Skeletal muscle satellite cell (primary cell): ENCODE results near the gene UNC5CL.

Experiments
- H3K27me3 ChIP-seq: 2 replicates; pipeline ENCODE4 v1.7.0; 2013; ENCODE audit warnings: low read length; ENCODE audit not compliant: control insufficient read depth, insufficient read depth
- H3K36me3 ChIP-seq: 2 replicates; pipeline ENCODE4 v1.7.0; 2013; ENCODE audit warnings: mild to moderate bottlenecking, control low read depth, low read length; ENCODE audit not compliant: insufficient read depth
- H3K4me1 ChIP-seq: 2 replicates; pipeline ENCODE4 v1.7.0; 2013; ENCODE audit warnings: low read length; ENCODE audit not compliant: control insufficient read depth, insufficient read depth
- H3K4me2 ChIP-seq: 2 replicates; pipeline ENCODE4 v1.7.0; 2013; ENCODE audit warnings: mild to moderate bottlenecking, low read length
- H3K4me3 ChIP-seq: 2 replicates; pipeline ENCODE4 v1.7.0; 2013; ENCODE audit warnings: low read length
- H3K9ac ChIP-seq: 2 replicates; pipeline ENCODE4 v1.7.0; 2013; ENCODE audit warnings: mild to moderate bottlenecking, low read depth, low read length, moderate library complexity
- H3K9me3 ChIP-seq: replicated peaks from 2 replicates; pipeline ENCODE4 v1.7.0; 2013; ENCODE audit warnings: mild to moderate bottlenecking, control low read depth, low read length

UNC5CL gene

GRCh38 chr6:41047745-41048732 lies 9.0 kb upstream of the UNC5CL start:
- no peaks in the 10 kb centered on the region for H3K4me1 ChIP-seq
- no peak overlapping the region for H3K4me3 ChIP-seq
- H3K4me2 ChIP-seq: no peak overlapping the region
- peaks cover 9% of the 10 kb centered on the region for H3K27me3 ChIP-seq
- no peaks in the 10 kb centered on the region for H3K9me3 ChIP-seq
- H3K36me3 ChIP-seq: no peaks in the 10 kb centered on the region
- no peak overlapping the region for H3K9ac ChIP-seq

DNA sequence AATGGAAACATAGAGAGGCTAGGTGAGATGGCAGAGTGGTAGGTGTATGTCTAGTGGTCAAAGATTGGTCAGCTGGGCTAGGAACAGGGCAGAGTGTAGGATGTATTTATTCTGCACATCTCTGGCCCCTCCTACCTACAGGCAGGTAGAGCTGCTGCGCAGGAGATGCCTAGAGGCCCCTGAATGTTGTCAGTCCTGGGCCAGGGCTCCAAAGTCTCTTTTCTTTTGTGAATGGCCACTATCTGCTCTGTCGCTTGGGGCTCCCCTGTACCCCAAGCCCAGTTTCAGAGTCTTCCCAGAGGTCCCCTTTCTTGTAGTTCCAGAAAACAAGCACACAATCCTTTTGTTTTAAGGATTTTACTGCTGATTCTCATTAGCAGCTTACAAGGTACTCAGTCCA lies 8.3 kb upstream of the UNC5CL start:
- no peak overlapping the region for H3K4me2 ChIP-seq
- no peak overlapping the region for H3K9ac ChIP-seq
- H3K4me1 ChIP-seq: no peaks in the 10 kb centered on the region
- H3K27me3 ChIP-seq: peaks cover 9% of the 10 kb centered on the region
- H3K4me3 ChIP-seq: no peak overlapping the region
- no peaks in the 10 kb centered on the region for H3K36me3 ChIP-seq
- H3K9me3 ChIP-seq: no peaks in the 10 kb centered on the region

- Histone ChIP-seq H3K27me3 (peaks cover 9% of the 10 kb centered on the region), H3K9me3 (no peaks in the 10 kb centered on the region), H3K36me3 (no peaks in the 10 kb centered on the region), H3K4me2 (no peak overlapping the region), H3K4me1 (no peaks in the 10 kb centered on the region), H3K4me3 (no peak overlapping the region), H3K9ac (no peak overlapping the region)
Observed at GRCh38 chr6:41046084-41046483, 7.1 kb upstream of the UNC5CL start.

DNA sequence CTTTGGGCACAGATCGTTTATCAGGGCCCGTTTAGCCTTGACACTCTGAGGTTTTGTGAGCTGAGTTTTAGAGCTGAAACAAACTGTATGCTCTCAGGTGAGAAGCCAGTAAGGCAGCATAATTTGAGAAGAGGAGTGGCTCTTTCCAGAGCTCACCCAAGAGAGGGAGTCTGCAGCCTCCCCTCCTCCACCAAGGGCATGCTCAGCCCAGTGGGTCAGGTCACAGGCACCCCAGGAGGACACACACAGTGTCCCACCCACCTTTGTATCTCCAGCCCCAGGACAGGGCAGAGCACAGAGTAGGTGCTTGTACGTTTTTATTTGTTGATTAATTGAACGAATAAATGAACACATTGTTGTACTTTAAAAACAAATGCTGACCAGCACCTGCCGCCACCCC lies 6.6 kb upstream of the UNC5CL start:
- Histone ChIP-seq H3K27me3 (peaks cover 9% of the 10 kb centered on the region), H3K4me1 (peaks cover 3% of the 10 kb centered on the region), H3K9me3 (no peaks in the 10 kb centered on the region), H3K9ac (no peak overlapping the region), H3K4me3 (no peak overlapping the region), H3K36me3 (no peaks in the 10 kb centered on the region), H3K4me2 (no peak overlapping the region)

GRCh38 chr6:41043151-41043550 lies 4.1 kb upstream of the UNC5CL start:
- no peak overlapping the region for H3K9ac ChIP-seq
- H3K4me3 ChIP-seq: no peak overlapping the region
- H3K27me3 ChIP-seq: peaks cover 13% of the 10 kb centered on the region
- H3K9me3 ChIP-seq: no peaks in the 10 kb centered on the region
- H3K36me3 ChIP-seq: no peaks in the 10 kb centered on the region
- H3K4me1 ChIP-seq: peaks cover 7% of the 10 kb centered on the region
- H3K4me2 ChIP-seq: no peak overlapping the region

- no peaks in the 10 kb centered on the region for H3K9me3 ChIP-seq
- H3K36me3 ChIP-seq: no peaks in the 10 kb centered on the region
- H3K27me3 ChIP-seq: peaks cover 13% of the 10 kb centered on the region
- H3K4me3 ChIP-seq: no peak within 1 kb of the TSS
- H3K4me2 ChIP-seq: no peak within 1 kb of the TSS
- peaks cover 7% of the 10 kb centered on the region for H3K4me1 ChIP-seq
- H3K9ac ChIP-seq: no peak within 1 kb of the TSS
Observed at GRCh38 chr6:41042226-41043055, 3.4 kb upstream of the UNC5CL start, which contains the start of gene TSPO2. TSS of gene TSPO2 (plus strand) at chr6:41042467. CDS start at chr6:41042986, 519 bp downstream.

- H3K4me3 ChIP-seq: no peak overlapping the region
Observed at GRCh38 chr6:41040940-41041536, 2.0 kb upstream of the UNC5CL start.

GRCh38 chr6:41040101-41040939 lies 1.3 kb upstream of the UNC5CL start:
- peaks cover 7% of the 10 kb centered on the region for H3K4me1 ChIP-seq
- H3K9ac ChIP-seq: no peak overlapping the region
- H3K4me3 ChIP-seq: no peak overlapping the region
- H3K36me3 ChIP-seq: no peaks in the 10 kb centered on the region
- H3K9me3 ChIP-seq: no peaks in the 10 kb centered on the region
- no peak overlapping the region for H3K4me2 ChIP-seq
- peaks cover 13% of the 10 kb centered on the region for H3K27me3 ChIP-seq

More at GRCh38 chr6:41040940-41041536, 2.0 kb upstream of the UNC5CL start:
- H3K4me2 ChIP-seq: no peak overlapping the region
- H3K9me3 ChIP-seq: no peaks in the 10 kb centered on the region
- peaks cover 13% of the 10 kb centered on the region for H3K27me3 ChIP-seq
- no peaks in the 10 kb centered on the region for H3K36me3 ChIP-seq
- H3K4me1 ChIP-seq: peaks cover 7% of the 10 kb centered on the region
- no peak overlapping the region for H3K9ac ChIP-seq

- H3K4me1 ChIP-seq: peaks cover 7% of the 10 kb centered on the region
- no peaks in the 10 kb centered on the region for H3K36me3 ChIP-seq
- H3K9ac ChIP-seq: no peak overlapping the region
- no peaks in the 10 kb centered on the region for H3K9me3 ChIP-seq
- H3K4me3 ChIP-seq: no peak overlapping the region
- H3K4me2 ChIP-seq: no peak overlapping the region
- H3K27me3 ChIP-seq: peaks cover 16% of the 10 kb centered on the region
Observed at GRCh38 chr6:41038205-41038604, 816 bp downstream of the UNC5CL start.

DNA sequence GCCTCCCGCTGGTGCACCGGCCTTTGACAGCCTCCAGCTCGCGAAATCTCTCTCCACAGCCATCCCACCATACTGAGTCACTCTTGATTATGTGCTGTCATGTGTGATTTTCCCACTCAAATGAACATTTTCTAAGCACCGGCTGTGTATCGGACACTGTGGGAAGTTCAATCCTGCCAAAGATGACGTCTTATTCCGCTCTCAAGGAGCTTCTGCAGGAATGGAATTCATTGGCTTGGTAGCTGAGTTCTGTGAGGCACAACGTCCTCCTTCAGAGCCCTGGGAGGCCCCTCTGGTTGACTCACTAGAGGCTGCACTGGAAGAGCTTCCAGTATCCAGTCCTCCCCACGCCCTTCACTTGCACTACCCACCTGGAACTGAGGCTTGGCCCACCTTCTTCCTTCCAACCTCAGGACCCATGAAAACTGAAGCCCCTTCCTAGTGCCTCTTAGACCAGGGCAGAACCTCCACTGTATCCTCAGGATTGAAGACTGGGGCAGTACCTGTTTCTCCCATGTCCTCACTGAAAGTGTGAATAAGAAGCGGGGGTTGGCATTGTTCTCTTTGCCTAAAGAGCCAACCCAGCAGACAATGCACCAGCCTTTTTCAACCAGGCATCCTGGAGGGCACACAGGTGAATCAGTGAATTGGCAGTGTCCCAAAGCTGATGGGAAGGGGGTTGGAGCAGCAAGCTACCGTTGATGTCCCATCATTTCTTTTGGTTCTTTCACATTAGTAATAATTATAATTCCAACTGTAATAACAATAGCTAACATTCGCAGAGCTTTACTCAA lies 1.7 kb downstream of the UNC5CL start:
- H3K27me3 ChIP-seq: peaks cover 16% of the 10 kb centered on the region
- no peaks in the 10 kb centered on the region for H3K36me3 ChIP-seq
- no peaks in the 10 kb centered on the region for H3K9me3 ChIP-seq
- no peak overlapping the region for H3K4me3 ChIP-seq
- H3K4me2 ChIP-seq: no peak overlapping the region
- H3K9ac ChIP-seq: no peak overlapping the region
- H3K4me1 ChIP-seq: peaks cover 7% of the 10 kb centered on the region
